Small intestine (tissue), 7 donors: ENCODE results near the gene TEKTIP1. TPM values are rescaled to one million over a fixed set of nuclear protein-coding genes. Genes with fewer than 3 reads are reported as not detected.

Experiments used
- DNase-seq, 2 donors: peaks; one replicate each; pipeline versions ENCODE4 v3.0.0 to v3.0.0-alpha.2; 2013
- FAIRE-seq: peaks from 2 replicates; lab custom pipeline; 2012; peaks lifted over from hg19 to GRCh38; lab: Jason Lieb, UNC
- H3K27ac ChIP-seq, 3 donors: one replicate each; pipeline ENCODE4 v1.5.1; 2013; ENCODE audit warnings: low read length in 2 of 3, mild to moderate bottlenecking in 2 of 3, control low read depth in 1 of 3, inconsistent platforms in 1 of 3, low read depth in 1 of 3, moderate library complexity in 1 of 3
- H3K27me3 ChIP-seq, 3 donors: one replicate each; pipeline ENCODE4 v1.6.1; 2013; ENCODE audit warnings: low read length in 3 of 3, inconsistent platforms in 1 of 3; ENCODE audit not compliant: control insufficient read depth in 3 of 3, insufficient read depth in 3 of 3
- H3K36me3 ChIP-seq, 3 donors: one replicate each; pipeline ENCODE4 v1.6.1; 2013; ENCODE audit warnings: low read length in 3 of 3, inconsistent platforms in 1 of 3, low read depth in 1 of 3, mild to moderate bottlenecking in 1 of 3, moderate library complexity in 1 of 3; ENCODE audit not compliant: control insufficient read depth in 3 of 3, insufficient read depth in 2 of 3
- H3K4me1 ChIP-seq, 3 donors: one replicate each; pipeline ENCODE4 v1.6.1; 2013; ENCODE audit warnings: low read length in 2 of 3, inconsistent platforms in 1 of 3, low read depth in 1 of 3, mild to moderate bottlenecking in 1 of 3, moderate library complexity in 1 of 3; ENCODE audit not compliant: control insufficient read depth in 3 of 3, insufficient read depth in 2 of 3
- H3K4me3 ChIP-seq, 3 donors: one replicate each; pipeline ENCODE4 v1.5.1; 2013; ENCODE audit warnings: low read length in 3 of 3, control low read depth in 1 of 3, inconsistent platforms in 1 of 3, low read depth in 1 of 3, mild to moderate bottlenecking in 1 of 3, moderate library complexity in 1 of 3
- H3K9me3 ChIP-seq, 2 donors: one replicate each; pipeline ENCODE4 v1.6.1; 2013; ENCODE audit warnings: low read depth in 1 of 2, low read length in 1 of 2; ENCODE audit not compliant: control insufficient read depth in 2 of 2, insufficient read depth in 1 of 2
- WGBS, 3 donors: extraction: QIAGEN DNeasy Blood & Tissue Kit; methylation state at CpG; one replicate each; pipeline ENCODE4 v1.1.7; 2013; 5-methylcytosine and 5-hydroxymethylcytosine counted together
- polyA plus RNA-seq, 4 donors: library from polyadenylated mRNA; stranded (reverse) in 3 of 4; unstranded in 1 of 4; fragments of 200-250 nt in 3 of 4; fragments of 120-200 nt in 1 of 4; gene quantifications; one replicate each; pipeline versions ENCODE4 v1.2.1 to v1.2.3, GENCODE V29; 2013
- donor health status: healthy with polysubstance abuse.
- donor health status: control.
- donor health status: control.
- donor health status: Bipolar disorder and iron deficiency.
- donor health status: healthy.

TEKTIP1 gene
- polyA plus RNA-seq, 4 donors, result 0.73 to 3.3 (median 1.3) TPM; not detected in 1

DNA sequence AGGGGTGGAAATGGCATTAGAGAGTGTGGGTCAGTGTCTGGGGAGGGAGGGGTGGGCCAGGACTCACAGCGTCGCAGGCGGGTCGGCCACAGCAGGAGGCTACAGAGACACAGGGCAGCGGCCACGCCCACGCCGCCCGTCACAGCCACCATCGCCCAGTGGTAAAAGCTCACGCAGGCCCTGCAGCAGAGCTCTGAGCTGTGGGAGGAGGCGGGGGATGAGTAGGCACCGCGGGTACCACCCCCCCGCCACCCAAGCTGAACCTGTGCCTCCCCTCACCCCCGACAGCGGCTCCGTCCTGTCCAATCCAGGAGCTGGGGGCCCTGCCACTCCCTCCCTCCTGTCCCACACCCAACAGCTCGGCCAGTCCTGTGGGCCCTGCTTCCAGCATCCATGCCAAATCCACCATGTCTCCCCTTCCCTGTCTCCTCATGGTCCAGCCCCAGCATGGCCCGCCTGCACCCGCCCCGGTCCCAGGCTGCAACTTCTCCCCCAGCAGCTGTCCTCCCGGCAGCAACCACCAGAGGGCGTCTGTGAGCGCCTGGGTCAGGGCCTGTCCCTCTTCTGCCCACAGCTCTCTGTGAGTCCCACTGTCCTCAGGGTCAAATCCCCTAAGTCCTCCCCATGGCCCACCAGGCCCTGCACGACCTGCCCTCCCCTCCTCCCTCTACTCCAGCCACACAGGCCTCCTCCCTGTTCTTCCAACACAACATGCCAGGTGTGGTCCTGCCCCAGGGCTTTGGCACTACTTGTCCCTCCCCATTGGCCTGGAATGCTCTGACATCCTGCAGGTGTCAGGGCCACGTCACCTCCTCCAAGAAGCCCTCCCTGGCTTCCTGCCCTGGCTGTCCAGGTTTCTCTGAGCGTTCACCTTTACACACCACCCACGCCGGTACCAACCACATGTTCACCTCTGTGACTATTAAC lies 6.0 kb downstream of the TEKTIP1 start:
- DNase-seq (peak; percentile 60 to 62), FAIRE-seq (no peak)
- no peaks in the 10 kb centered on the region for H3K4me1 ChIP-seq
- no peaks in the 10 kb centered on the region for H3K27me3 ChIP-seq
- H3K27ac ChIP-seq, result no peak overlapping the region
- peaks cover 0 to 57% (median 5%) of the 10 kb centered on the region in 3 donors for H3K36me3 ChIP-seq
- no peak overlapping the region for H3K4me3 ChIP-seq
- no peaks in the 10 kb centered on the region for H3K9me3 ChIP-seq
- 36 to 62% (median 56%) methylated on average over 20 to 30 of the region's 30 CpGs for WGBS, 3 donors

DNA sequence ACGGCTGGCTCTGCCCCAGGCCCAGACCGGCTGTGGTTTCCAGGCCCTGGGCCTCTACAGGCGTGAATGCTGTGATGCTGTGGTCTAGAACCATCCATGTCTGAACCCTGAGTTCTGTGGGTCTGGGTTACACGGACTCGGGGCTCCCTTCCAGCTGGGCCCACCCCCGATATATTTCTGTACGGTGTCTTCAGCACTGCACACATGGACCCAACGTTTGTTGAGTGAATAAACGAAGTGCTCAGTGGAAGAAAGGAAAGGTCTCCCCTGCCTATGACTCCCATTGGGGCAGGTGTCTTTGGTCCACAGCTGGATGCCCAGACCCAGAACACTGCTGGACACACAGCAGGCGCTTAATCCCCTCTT lies 6.7 kb downstream of the TEKTIP1 start:
- no peak for DNase-seq
- WGBS, 3 donors, result 69 to 77% (median 71%) methylated on average over 10 of the region's 10 CpGs
- Histone ChIP-seq H3K36me3 (peaks cover 0 to 58% (median 5%) of the 10 kb centered on the region in 3 donors), H3K4me1 (no peaks in the 10 kb centered on the region), H3K27me3 (no peaks in the 10 kb centered on the region), H3K9me3 (no peaks in the 10 kb centered on the region), H3K4me3 (no peak overlapping the region), H3K27ac (no peak overlapping the region)
- FAIRE-seq, result no peak

DNA sequence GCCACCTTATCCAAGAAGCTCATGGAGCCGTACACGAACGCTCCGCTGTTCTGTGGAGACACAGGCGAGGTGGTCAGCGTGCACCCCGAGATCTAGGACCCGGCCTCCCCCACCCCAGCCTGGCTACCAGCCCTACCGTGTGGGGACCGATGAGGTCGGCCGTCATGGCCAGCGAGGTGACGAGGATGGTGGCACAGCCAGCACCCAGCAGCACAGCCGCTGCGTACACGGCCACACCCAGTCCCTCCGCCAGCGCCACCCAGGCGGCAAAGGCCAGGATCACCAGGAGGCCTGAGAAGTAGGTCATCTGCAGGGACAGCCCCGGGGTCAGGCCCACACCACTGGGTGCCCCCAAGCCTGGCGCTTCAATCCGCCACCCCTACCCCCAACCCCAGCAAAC lies 7.1 kb downstream of the TEKTIP1 start:
- no peak for DNase-seq
- H3K27ac ChIP-seq, result no peak overlapping the region
- WGBS, 3 donors, result 88 to 90% (median 90%) methylated on average over 20 to 23 of the region's 23 CpGs
- no peak overlapping the region for H3K4me3 ChIP-seq
- H3K4me1 ChIP-seq, result no peaks in the 10 kb centered on the region
- H3K36me3 ChIP-seq, result peaks cover 0 to 63% (median 5%) of the 10 kb centered on the region in 3 donors
- no peaks in the 10 kb centered on the region for H3K27me3 ChIP-seq
- FAIRE-seq, result no peak
- H3K9me3 ChIP-seq, result no peaks in the 10 kb centered on the region

DNA sequence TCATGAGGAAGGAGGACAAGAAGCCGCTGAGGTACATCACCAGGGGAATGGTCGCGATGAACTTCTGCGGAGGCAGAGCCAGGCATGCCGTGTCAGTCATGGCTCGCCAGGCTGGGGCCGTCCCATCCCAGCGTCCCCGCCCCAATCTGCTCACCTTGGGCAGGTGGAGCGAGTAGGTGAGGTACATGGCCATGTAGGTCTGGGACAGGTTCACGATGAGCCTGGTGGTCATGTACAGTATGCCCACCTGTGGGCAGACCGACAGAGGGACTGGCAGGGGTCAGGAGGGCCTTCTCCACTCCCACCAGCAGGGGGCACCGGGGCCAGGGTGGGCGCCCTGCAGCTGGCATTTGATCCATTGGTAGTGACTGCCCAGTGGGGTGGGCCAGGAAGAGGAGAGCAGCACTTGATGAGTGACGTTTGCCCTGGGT lies 8.3 kb downstream of the TEKTIP1 start:
- H3K27me3 ChIP-seq, result no peaks in the 10 kb centered on the region
- WGBS, 3 donors, result 86 to 89% (median 88%) methylated on average over 14 to 15 of the region's 15 CpGs
- no peak overlapping the region for H3K4me3 ChIP-seq
- no peaks in the 10 kb centered on the region for H3K9me3 ChIP-seq
- DNase-seq (no peak), FAIRE-seq (no peak)
- peaks cover 0 to 63% (median 5%) of the 10 kb centered on the region in 3 donors for H3K36me3 ChIP-seq
- no peaks in the 10 kb centered on the region for H3K4me1 ChIP-seq
- H3K27ac ChIP-seq, result no peak overlapping the region

DNA sequence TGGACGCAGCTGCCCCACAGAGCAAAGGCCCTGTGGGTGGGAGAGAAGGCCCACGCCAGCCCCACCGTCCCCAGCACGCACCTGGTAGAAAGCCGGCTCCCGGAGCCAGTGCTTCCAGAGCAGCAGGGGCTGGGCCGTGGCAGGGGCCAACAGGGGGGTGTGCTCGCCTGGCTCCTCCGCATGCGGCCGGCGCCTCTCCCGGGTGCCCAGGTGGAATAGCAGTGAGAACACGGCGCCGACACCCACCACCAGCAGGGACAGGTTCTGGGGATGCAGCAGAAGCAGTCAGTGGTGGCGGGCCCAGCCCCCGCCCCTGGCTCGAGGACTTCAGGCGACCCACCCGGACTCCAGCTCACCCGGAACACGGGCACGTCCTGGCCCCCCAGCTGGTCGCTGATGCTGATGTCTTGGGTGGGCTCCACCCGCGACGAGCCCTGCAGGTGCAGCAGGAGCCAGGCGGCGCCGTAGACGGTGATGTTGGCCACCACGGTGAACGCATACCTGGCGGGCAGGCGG lies 8.9 kb downstream of the TEKTIP1 start:
- no peak overlapping the region for H3K27ac ChIP-seq
- no peaks in the 10 kb centered on the region for H3K4me1 ChIP-seq
- H3K9me3 ChIP-seq, result no peaks in the 10 kb centered on the region
- H3K4me3 ChIP-seq, result no peak overlapping the region
- 85 to 89% (median 89%) methylated on average over 26 to 36 of the region's 36 CpGs for WGBS, 3 donors
- FAIRE-seq, result no peak
- no peaks in the 10 kb centered on the region for H3K27me3 ChIP-seq
- peaks cover 0 to 61% (median 5%) of the 10 kb centered on the region in 3 donors for H3K36me3 ChIP-seq
- DNase-seq, result no peak

DNA sequence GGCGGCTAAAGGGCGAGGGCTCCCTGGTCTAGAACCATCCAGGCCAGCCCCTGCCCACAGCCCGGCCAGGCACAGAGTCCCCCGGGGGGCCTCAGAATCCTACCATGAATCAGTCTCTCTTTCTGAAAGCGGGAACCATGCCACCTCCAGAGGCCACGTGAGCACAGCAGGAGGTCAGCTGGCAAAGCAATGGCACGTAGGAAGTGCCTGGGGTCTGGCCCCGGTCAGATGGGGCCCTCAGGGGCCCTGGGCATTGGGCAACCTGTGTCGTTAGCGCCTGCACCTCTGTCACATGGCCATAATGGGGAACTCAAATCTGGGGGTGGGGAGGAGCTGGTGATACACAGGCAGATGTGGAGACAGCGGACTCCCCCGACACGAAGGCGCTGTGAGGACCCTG lies 9.6 kb downstream of the TEKTIP1 start:
- Histone ChIP-seq H3K4me3 (no peak overlapping the region), H3K36me3 (peaks cover 0 to 59% (median 5%) of the 10 kb centered on the region in 3 donors), H3K27me3 (no peaks in the 10 kb centered on the region), H3K4me1 (no peaks in the 10 kb centered on the region), H3K27ac (no peak overlapping the region), H3K9me3 (no peaks in the 10 kb centered on the region)
- FAIRE-seq (no peak), DNase-seq (no peak)
- whole genome bisulfite sequencing, 3 donors, result 82 to 85% (median 83%) methylated on average over 14 of the region's 14 CpGs

DNA sequence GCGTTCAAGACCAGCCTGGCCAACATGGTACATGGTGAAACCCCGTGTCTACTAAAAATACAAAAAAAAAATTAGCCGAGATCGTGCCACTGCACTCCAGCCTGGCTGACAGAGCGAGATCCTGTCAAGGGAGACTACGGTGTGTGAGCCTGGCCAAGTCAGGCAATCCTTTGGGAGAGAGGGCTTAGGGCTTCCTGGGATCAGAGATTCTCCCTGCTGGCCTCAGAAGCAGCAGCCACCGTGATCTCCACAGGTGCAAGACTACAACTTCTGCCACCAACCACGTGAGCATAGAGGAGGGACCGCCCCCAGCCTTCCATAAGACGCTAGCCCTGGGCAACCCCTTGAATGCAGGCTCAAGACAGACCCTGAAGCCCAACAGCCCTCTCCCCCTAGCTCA lies 10.8 kb downstream of the TEKTIP1 start:
- WGBS, 3 donors, result 86 to 89% (median 88%) methylated on average over 10 of the region's 10 CpGs
- no peak overlapping the region for H3K4me3 ChIP-seq

DNA sequence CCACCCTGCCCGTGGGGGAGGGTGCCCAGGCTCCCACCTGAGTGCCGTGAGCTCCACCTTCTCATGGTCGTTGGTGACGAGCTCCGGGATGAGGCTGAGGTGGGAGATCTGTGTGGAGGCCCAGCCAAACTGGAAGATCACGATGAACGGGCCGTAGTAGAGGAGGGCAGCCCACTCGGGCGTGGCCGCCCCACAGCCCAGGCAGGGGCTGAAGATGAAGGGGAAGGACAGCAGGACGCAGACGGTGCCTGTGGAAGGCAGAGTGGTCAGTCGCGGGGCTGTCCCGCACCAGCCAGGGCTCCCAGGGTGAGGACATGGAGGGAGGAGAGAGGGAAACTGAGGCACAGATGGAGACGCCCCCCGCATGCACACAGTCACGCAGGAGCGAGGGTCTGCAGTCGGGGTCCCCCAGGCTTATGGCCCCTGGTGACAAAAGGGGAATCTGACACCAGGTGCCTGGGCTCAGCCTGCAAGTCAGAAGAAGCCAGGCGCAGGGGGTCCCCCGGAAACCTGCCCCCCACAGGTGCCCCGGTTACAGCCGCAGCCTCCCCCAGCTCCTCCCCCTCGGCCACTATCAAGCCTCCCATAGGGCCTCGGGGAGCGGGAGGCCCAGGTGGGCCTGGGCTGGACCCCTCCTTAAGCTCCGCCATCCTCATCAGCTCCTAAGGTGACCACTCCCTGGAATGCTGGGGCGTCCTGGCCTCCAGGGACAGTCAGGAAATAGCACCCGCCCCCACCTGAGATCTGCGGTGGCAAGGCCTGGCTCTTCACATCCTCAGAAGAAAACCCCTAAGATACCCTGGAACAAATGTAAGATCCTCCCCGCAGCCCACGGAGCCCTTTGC lies 12.2 kb downstream of the TEKTIP1 start:
- no peak overlapping the region for H3K27ac ChIP-seq

More for the DNA sequence above, 10.8 kb downstream of the TEKTIP1 start:
- Histone ChIP-seq H3K27me3 (no peaks in the 10 kb centered on the region), H3K9me3 (no peaks in the 10 kb centered on the region), H3K4me1 (peaks cover 0 to 3% (median 2%) of the 10 kb centered on the region in 3 donors), H3K36me3 (peaks cover 0 to 47% (median 5%) of the 10 kb centered on the region in 3 donors), H3K27ac (no peak overlapping the region)
- FAIRE-seq, result no peak
- no peak for DNase-seq

More for the DNA sequence above, 12.2 kb downstream of the TEKTIP1 start:
- Histone ChIP-seq H3K27me3 (no peaks in the 10 kb centered on the region), H3K4me3 (no peak overlapping the region), H3K4me1 (peaks cover 2 to 4% (median 3%) of the 10 kb centered on the region in 3 donors), H3K9me3 (no peaks in the 10 kb centered on the region), H3K36me3 (peaks cover 0 to 35% (median 5%) of the 10 kb centered on the region in 3 donors)
- DNase-seq (peak in 1 of 2 donors; percentile 0), FAIRE-seq (no peak)
- 91 to 93% (median 92%) methylated on average over 28 to 34 of the region's 34 CpGs for WGBS, 3 donors
